ENCODE measurements around the gene CASTOR1. TPM values are rescaled to one million over a fixed set of nuclear protein-coding genes. Genes with fewer than 3 reads are reported as not detected.

CASTOR1 gene
- total RNA-seq, 1 donor from 2014 or later: 2.4 TPM

DNA sequence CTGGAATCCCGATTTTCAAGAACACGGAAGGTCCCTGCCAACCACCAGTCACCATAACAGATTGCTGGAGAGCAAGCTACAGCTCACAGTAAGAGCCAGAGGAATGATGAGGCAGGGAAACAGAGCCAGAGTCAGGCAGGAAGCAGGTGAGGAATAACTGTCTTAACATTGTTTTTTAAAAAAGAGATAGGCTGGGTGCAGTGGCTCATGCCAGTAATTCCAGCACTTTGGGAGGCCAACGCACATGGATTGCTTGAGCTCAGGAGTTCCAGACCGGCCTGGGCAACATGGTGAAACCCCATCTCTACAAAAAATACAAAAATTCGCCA, 13.5 kb upstream of the CASTOR1 start:
- DNase-seq (ENCODE audit: low spot score in 2 of 2) (no peak), FAIRE-seq (no peak)

GRCh38 chr22:30301995-30302809, 12.9 kb upstream of the CASTOR1 start:
- FAIRE-seq: no peak

DNA sequence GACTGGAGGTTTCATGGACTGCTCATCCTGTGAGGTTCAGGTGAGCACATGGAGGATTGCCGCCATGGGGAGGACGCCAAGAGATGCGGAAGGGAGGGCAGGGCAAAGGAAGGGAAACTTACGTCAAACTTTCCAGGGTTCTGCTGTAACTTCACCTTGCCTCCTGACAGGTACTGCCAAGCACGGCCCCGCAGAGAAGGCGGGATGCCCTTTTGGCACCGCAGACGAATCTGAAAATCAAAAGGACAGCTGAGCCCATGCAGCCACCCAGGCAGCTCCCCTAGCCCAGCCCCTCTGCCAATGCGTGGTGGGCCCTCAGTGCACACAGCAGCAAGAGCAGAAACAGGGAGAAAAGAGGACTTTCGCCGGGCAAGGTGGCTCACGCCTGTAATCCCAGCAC, 10.0 kb upstream of the CASTOR1 start:
- FAIRE-seq (no peak), DNase-seq (ENCODE audit: low spot score in 2 of 2) (no peak)

More at GRCh38 chr22:30301995-30302809, 12.9 kb upstream of the CASTOR1 start:
- DNase-seq (ENCODE audit: low spot score in 2 of 2): no peak

DNA sequence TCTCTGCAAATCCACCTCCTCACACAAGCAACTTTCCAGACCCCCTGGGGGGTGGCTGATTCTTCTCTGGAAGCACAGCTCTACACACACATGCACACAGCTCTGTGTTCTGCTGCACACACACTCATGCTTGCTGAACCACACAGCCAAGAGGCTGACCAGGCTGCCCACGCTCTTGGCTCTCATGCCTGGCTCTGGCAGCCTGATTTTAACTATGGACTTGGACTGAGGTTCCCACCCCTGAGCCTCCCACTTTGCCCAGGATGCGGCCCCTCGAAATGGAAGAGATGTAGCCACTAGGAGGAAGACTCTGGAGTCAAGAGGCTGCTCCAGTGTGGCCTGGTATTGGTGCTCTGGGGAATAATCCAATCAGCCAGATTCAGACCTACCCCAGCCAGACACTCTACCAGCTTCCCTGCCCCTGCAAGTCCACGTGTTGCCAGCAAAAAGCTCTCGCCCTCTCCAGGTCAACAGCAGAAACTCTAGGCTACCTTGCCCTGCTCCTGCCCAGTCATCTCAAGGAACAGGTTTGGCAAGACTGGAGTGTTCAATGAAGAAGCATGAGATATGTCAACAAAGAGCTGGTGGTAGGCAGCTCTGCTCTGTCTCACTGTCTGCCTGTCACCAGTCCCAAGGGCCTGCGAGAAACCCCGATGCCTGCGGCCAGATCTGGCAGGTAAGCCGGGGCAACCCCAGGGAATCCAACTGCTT, 8.8 kb upstream of the CASTOR1 start:
- DNase-seq (ENCODE audit: low spot score in 2 of 2) (no peak), FAIRE-seq (no peak)

- FAIRE-seq: no peak
- DNase-seq (ENCODE audit: low spot score in 2 of 2): no peak
Measured at GRCh38 chr22:30297276-30297990, 8.1 kb upstream of the CASTOR1 start.

GRCh38 chr22:30296833-30297232, 7.5 kb upstream of the CASTOR1 start:
- no peak for DNase-seq (ENCODE audit: low spot score in 2 of 2)
- no peak for FAIRE-seq

DNA sequence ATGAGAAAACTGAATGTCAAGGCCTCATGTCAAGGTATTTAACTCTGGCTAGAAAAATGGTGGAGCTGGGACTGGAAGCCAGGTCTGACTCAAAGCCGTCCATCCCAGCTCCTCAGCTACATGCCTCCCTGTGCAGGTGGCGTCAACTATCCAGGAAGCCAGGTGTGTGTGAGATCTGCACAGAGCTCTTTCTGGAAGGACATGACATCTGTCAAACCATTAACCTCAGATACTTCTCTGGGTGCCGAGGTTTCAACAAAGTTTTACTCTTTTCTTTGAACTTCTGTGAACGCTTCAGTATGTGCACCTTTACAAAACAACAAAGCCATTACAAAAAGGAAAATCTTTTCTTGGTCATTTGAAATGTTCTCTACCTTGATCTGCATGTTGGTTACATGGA, 7.0 kb upstream of the CASTOR1 start:
- DNase-seq (ENCODE audit: low spot score in 2 of 2) (no peak), FAIRE-seq (no peak)

- FAIRE-seq: no peak
Measured at GRCh38 chr22:30295576-30295975, 6.3 kb upstream of the CASTOR1 start.

DNA sequence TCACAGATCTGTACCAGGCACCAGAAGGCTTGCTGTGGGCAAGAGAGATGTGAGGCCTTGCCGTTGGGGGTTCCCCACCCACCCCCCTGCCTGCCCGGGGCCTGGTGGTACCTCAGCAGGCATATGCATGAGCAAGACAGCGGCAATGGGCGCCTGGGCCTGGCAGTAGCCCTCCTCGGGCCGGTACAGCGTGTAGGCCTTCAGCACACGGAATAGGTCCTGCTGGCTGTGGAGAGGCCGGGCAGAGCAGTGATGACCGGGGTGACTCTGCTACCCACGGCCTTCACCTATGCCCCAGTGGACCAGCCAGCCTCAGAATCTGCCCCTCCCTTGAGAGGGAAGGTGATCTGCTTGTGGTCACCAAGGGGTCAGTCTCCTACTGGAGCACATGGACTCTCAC, 5.5 kb upstream of the CASTOR1 start:
- DNase-seq (ENCODE audit: low spot score in 2 of 2) (no peak), FAIRE-seq (no peak)

More at GRCh38 chr22:30295576-30295975, 6.3 kb upstream of the CASTOR1 start:
- no peak for DNase-seq (ENCODE audit: low spot score in 2 of 2)

DNA sequence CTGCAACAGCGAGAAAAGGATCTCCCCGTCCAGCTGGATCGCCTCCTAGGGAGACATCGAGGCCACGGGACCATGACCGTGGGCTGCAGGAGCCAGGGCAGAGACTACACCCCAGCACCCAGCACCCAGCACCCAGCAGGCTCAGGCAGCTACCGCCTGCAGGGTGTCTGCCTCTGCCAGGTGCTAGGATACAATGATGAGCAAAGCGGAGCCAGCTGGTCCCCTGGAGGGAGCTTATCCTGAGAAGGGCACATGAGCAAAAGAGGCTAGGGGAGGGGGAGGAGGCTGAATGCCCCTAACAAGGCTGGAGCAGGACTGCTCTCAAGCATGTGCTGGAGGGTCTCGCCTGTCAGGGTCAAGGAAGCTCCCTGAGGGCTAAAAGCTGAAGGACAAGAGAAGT, 4.8 kb upstream of the CASTOR1 start:
- no peak for DNase-seq (ENCODE audit: low spot score in 2 of 2)
- FAIRE-seq: no peak

DNA sequence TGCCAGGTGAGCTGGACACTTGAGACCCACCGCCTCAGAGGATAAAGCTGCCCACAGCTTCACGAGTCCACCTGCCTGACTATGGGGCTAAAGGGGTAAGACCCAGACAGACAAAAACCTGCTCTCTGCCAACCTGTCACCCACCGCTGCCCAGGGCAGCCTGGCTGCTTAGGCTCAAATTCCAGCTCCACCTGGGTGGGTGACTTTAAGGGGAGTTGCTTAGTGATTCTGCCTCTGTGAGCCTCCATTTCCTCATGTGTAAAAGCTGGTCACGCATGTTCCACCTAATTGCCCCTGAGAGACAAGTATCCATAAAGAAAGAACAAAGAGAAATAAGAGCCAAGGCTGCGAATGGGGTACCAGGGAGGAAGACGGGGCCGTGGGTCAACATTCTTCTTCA, 3.7 kb upstream of the CASTOR1 start:
- FAIRE-seq (no peak), DNase-seq (ENCODE audit: low spot score in 2 of 2) (no peak)

GRCh38 chr22:30292069-30292970, 3.0 kb upstream of the CASTOR1 start:
- DNase-seq (ENCODE audit: low spot score in 2 of 2): no peak
- FAIRE-seq: no peak

- DNase-seq (ENCODE audit: low spot score in 2 of 2) (peak; percentile 69 to 83), FAIRE-seq (no peak)
Measured at GRCh38 chr22:30291058-30291892, 2.0 kb upstream of the CASTOR1 start.

DNA sequence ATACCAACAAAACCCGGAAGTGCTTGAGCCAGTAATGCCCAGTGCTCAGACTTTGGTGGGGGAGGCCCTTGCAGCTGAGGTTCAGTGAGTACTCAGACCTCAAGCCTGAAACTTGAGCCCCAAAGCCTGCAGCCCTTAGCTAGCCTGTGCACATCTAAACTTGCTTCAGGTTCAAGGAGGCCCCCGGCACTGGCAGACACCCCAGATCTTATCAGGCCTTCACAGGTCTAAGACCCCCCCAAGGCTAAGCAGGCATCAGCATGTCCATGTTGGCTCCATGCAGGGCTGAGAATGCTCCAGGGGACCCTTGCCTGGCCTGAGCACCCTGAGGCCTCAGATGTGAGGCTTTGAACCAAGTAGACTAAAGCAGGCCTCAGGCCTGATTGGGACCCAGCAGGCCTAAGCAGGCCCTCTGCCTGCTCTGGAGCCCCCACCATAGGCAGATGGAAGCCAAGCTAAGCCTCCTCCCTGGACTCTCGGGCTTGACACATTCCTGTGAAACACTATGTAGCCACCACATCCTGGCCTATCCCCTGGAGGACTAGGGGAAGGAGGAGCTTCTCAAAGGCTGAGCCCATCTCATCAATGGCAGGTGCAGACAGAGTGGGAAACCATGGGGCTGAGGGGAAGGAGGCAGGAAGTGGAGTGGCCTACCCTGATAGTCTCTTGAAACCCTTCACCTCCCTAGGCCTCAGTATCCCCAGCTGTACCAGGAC, 1.2 kb upstream of the CASTOR1 start:
- peak in 1 of 2 donors; percentile 33 for DNase-seq (ENCODE audit: low spot score in 2 of 2)
- no peak for FAIRE-seq

DNA sequence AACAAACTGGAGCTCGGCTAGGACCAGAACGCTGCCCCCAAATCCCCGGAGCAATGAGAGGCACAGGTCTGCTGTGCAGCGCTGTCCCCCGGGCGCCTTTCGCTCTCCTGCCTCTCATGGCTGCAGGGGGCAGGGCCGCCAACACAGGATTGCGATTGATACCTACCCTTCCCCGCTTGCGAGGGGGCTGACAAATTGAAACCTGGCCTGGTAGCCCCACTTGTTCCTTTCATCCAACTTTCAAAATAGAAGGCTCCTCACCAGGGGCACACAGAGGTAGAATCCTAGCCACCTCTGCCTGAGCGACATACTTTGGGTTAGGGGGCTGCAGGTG, 642 bp upstream of the CASTOR1 start:
- DNase-seq (ENCODE audit: low spot score in 2 of 2) (no peak), FAIRE-seq (no peak)

GRCh38 chr22:30288419-30289140, 725 bp downstream of the CASTOR1 start:
- DNase-seq (ENCODE audit: low spot score in 2 of 2): no peak
- FAIRE-seq: no peak

DNA sequence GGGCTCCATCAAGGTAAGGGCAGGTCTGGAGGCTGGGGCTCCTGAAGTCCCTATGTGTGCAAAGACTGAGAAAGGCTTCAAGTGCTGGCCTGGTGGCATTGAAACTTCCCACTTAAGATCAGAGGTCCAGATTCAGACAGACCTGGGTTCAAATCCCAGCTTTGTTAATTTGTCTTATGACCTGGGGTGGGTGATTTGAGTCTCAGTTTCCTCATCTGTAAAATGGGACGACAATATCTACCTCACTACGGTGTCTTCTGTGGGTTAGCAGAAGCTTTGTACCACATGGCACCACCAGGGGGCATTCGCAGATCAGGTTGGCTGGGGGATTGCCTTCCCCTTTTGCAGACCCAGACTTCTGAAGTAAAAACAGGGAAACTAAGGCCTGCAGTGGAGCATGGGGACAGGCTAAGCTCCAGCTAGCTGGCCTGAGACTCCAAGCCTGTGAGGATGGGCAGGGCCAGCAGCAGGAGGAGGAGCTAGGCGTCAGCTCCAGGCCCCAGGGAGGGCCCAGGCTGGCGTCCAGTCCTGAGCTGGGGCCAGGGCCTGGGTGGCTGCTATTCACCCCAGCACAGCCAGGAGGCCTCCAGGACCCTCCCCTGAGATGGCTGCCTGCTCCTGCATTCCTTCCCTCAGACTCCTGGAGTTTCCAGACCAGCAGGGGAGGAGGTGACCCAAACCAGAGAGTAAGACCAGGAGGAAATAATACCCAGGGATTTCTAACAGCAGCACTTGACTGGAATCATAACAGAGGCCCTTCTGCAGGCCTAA, 1.5 kb downstream of the CASTOR1 start:
- DNase-seq (ENCODE audit: low spot score in 2 of 2) (peak; percentile 77 to 79), FAIRE-seq (no peak)

All from frontal cortex (tissue), 4 donors.